IPS-18a (cell line): Measurements from ENCODE around the gene RIN3.

Experiments used
- H3K27ac ChIP-seq: one replicate; pipeline ENCODE4 v1.5.1; 2013; ENCODE audit warnings: low read length
- H3K27me3 ChIP-seq: one replicate; pipeline ENCODE4 v1.6.1; 2013; ENCODE audit warnings: mild to moderate bottlenecking, low read length; ENCODE audit not compliant: control insufficient read depth, insufficient read depth
- H3K36me3 ChIP-seq: one replicate; pipeline ENCODE4 v1.6.1; 2013; ENCODE audit warnings: low read depth, low read length; ENCODE audit not compliant: control insufficient read depth
- H3K4me1 ChIP-seq: one replicate; pipeline ENCODE4 v1.6.1; 2013; ENCODE audit warnings: low read depth, low read length; ENCODE audit not compliant: control insufficient read depth
- H3K4me3 ChIP-seq: one replicate; pipeline ENCODE4 v1.5.1; 2013; ENCODE audit warnings: low read length
- H3K9ac ChIP-seq: one replicate; pipeline ENCODE4 v1.6.1; 2013; ENCODE audit warnings: mild to moderate bottlenecking, low read length, moderate library complexity
- H3K9me3 ChIP-seq: one replicate; pipeline ENCODE4 v1.6.1; 2013; ENCODE audit warnings: low read depth, low read length; ENCODE audit not compliant: control insufficient read depth

Gene RIN3

GRCh38 chr14:92644171-92644969 is 130.8 kb downstream of the RIN3 start:
- no peak overlapping the region for H3K27ac ChIP-seq
- no peaks in the 10 kb centered on the region for H3K36me3 ChIP-seq
- no peak overlapping the region for H3K4me3 ChIP-seq
- no peak overlapping the region for H3K9ac ChIP-seq
- H3K9me3 ChIP-seq: no peaks in the 10 kb centered on the region
- no peaks in the 10 kb centered on the region for H3K4me1 ChIP-seq
- no peaks in the 10 kb centered on the region for H3K27me3 ChIP-seq

- Histone ChIP-seq H3K27ac (no peak overlapping the region), H3K27me3 (no peaks in the 10 kb centered on the region), H3K36me3 (no peaks in the 10 kb centered on the region), H3K9me3 (no peaks in the 10 kb centered on the region), H3K9ac (no peak overlapping the region), H3K4me3 (no peak overlapping the region), H3K4me1 (no peaks in the 10 kb centered on the region)
Measured at GRCh38 chr14:92644970-92645515, 131.5 kb downstream of the RIN3 start.

- H3K9ac ChIP-seq: no peak overlapping the region
- H3K4me3 ChIP-seq: no peak overlapping the region
- no peak overlapping the region for H3K27ac ChIP-seq
- H3K9me3 ChIP-seq: no peaks in the 10 kb centered on the region
- H3K27me3 ChIP-seq: no peaks in the 10 kb centered on the region
- no peaks in the 10 kb centered on the region for H3K4me1 ChIP-seq
- H3K36me3 ChIP-seq: no peaks in the 10 kb centered on the region
Measured at GRCh38 chr14:92645841-92646478, 132.4 kb downstream of the RIN3 start.

- Histone ChIP-seq H3K4me3 (no peak overlapping the region), H3K27me3 (no peaks in the 10 kb centered on the region), H3K36me3 (no peaks in the 10 kb centered on the region), H3K27ac (no peak overlapping the region), H3K9me3 (no peaks in the 10 kb centered on the region), H3K4me1 (no peaks in the 10 kb centered on the region), H3K9ac (no peak overlapping the region)
Measured at GRCh38 chr14:92646952-92647796, 133.6 kb downstream of the RIN3 start.

- Histone ChIP-seq H3K27ac (no peak overlapping the region), H3K27me3 (no peaks in the 10 kb centered on the region), H3K36me3 (no peaks in the 10 kb centered on the region), H3K4me3 (no peak overlapping the region), H3K9me3 (no peaks in the 10 kb centered on the region), H3K9ac (no peak overlapping the region), H3K4me1 (no peaks in the 10 kb centered on the region)
Measured at GRCh38 chr14:92647797-92648279, 134.3 kb downstream of the RIN3 start.

DNA sequence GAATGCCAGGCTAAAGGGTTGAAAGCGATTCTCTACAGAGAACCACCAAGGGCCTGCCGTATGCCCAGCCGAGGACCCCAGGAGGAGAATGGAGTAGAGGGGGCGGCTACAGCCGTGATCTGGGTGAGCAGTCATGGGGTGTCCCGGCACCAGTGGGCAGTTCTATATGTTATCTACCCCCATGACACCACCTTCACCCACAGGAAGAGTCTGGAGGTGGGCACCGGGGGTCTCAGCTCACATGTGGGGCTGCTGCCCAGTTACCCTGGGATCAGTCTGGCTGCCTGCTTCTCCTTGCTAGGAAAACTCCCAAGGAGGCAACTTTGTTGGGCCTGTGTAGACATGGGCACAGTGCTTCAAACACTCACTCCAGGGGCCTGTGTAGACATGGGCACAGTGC is 135.5 kb downstream of the RIN3 start:
- Histone ChIP-seq H3K4me1 (no peaks in the 10 kb centered on the region), H3K9me3 (no peaks in the 10 kb centered on the region), H3K27me3 (no peaks in the 10 kb centered on the region), H3K4me3 (no peak overlapping the region), H3K36me3 (no peaks in the 10 kb centered on the region), H3K27ac (no peak overlapping the region), H3K9ac (no peak overlapping the region)

DNA sequence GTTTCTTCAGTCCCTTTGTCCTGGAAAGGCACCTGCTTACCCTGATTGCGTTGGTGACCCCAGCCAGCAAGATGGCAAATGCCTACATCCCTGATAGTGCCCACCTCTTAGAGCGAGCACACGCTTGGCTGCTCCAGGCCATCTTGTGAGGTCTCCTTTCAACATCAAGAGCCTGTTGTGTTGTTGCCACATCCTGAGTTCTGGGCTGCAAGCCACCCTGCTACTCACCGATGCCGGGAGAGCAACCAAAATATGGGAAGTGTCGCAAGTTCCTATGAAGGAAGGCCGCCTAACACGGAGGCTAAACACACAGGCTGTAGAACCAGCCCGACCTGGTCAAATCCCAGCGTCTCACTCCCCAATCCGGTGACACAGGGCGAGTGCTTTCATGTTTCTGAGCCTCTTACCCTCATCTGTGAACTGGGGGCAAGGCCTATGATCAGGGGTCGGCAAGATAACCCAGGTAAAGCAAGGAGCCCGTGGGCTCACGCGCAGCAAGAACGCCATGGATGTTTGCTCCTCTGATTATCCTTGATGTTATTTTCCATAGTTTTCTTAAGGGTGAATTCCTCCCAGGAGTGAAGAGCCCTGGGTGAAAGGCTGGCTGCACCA is 136.5 kb downstream of the RIN3 start:
- H3K4me3 ChIP-seq: no peak overlapping the region
- H3K4me1 ChIP-seq: no peaks in the 10 kb centered on the region
- no peak overlapping the region for H3K27ac ChIP-seq
- H3K9ac ChIP-seq: no peak overlapping the region
- H3K36me3 ChIP-seq: no peaks in the 10 kb centered on the region
- H3K9me3 ChIP-seq: no peaks in the 10 kb centered on the region
- H3K27me3 ChIP-seq: no peaks in the 10 kb centered on the region

DNA sequence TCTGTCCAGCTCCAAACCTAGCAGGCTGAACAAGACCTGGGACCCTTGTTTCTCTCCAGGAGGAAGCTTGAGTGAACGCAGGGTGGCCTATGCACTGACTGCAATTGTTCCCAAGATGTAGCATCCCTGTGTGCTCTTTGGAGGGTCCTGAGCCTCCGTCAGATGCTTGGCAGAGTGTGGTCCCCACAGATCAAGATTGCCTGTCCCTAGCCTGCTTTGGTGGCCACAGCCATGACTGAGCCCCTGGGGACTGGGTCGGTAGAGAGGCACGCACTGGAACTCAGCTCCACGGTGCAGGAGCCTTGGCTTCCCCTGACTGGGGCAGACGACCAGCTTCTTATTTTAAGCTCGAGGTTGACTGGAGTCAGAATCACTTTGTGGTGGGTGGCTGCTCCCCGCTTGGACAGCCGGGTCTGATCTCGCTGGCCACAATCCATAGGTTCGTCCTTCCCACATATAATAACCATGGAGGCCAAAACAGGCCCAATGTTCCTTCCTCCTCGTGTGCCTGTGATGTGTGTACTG is 137.1 kb downstream of the RIN3 start:
- H3K27ac ChIP-seq: no peak overlapping the region
- H3K4me3 ChIP-seq: no peak overlapping the region
- no peaks in the 10 kb centered on the region for H3K9me3 ChIP-seq
- H3K9ac ChIP-seq: no peak overlapping the region
- no peaks in the 10 kb centered on the region for H3K4me1 ChIP-seq
- H3K36me3 ChIP-seq: no peaks in the 10 kb centered on the region
- H3K27me3 ChIP-seq: no peaks in the 10 kb centered on the region

GRCh38 chr14:92651106-92651757 is 137.7 kb downstream of the RIN3 start:
- no peak overlapping the region for H3K27ac ChIP-seq
- no peak overlapping the region for H3K9ac ChIP-seq
- H3K4me3 ChIP-seq: no peak overlapping the region

DNA sequence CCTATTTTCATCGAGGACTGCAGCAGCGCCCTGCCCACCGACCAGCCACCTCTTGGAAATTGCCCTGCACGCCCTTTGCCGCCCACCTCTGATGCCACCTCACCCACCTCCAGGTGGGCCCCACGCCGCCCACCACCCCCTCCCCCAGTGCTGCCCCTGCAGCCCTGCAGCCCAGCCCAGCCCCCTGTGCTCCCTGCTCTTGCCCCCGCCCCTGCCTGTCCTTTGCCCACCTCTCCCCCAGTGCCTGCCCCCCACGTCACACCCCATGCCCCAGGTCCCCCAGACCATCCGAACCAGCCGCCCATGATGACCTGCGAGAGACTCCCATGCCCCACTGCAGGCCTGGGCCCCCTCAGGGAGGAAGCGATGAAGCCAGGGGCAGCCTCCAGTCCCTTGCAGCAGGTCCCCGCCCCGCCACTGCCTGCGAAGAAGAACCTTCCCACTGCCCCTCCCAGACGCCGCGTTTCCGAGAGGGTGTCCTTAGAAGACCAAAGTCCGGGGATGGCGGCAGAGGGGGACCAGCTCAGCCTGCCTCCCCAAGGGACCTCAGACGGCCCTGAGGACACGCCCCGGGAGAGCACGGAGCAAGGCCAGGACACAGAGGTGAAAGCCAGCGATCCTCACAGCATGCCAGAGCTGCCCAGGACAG is 138.3 kb downstream of the RIN3 start:
- H3K4me1 ChIP-seq: no peaks in the 10 kb centered on the region
- no peak overlapping the region for H3K4me3 ChIP-seq
- H3K36me3 ChIP-seq: no peaks in the 10 kb centered on the region
- no peak overlapping the region for H3K9ac ChIP-seq
- no peaks in the 10 kb centered on the region for H3K27me3 ChIP-seq
- H3K27ac ChIP-seq: no peak overlapping the region
- no peaks in the 10 kb centered on the region for H3K9me3 ChIP-seq

More at GRCh38 chr14:92651106-92651757, 137.7 kb downstream of the RIN3 start:
- H3K27me3 ChIP-seq: no peaks in the 10 kb centered on the region
- no peaks in the 10 kb centered on the region for H3K4me1 ChIP-seq
- H3K36me3 ChIP-seq: no peaks in the 10 kb centered on the region
- no peaks in the 10 kb centered on the region for H3K9me3 ChIP-seq
